H1 (cell line): ENCODE results near the gene NOM1. TPM values are rescaled to one million over a fixed set of nuclear protein-coding genes. Genes with fewer than 3 reads are reported as not detected.

Experiments used
- CTCF ChIA-PET: fragments of 300-600 bp; sonication (Branson Sonifier 250); formaldehyde crosslinking; loops from one replicate; lab custom pipeline; 2021; ENCODE audit not compliant: partially characterized antibody; lab: Charles Lee
- POLR2A ChIA-PET: fragments of 300-600 bp; sonication (Branson Sonifier 250); formaldehyde crosslinking; loops from one replicate; lab custom pipeline; 2021; ENCODE audit warnings: inconsistent platforms; ENCODE audit not compliant: partially characterized antibody; lab: Charles Lee
- DNase-seq, 2 experiments: peaks; one replicate each; pipeline versions ENCODE4 v3.0.0 to v3.0.0-alpha.2; 2010 to 2022; ENCODE audit warnings: low spot score in 2 of 2, low read depth in 1 of 2, mixed read lengths in 1 of 2
- FAIRE-seq: peaks from 2 replicates; lab custom pipeline; 2011; peaks lifted over from hg19 to GRCh38; lab: Jason Lieb, UNC
- H2AFZ ChIP-seq: 2 replicates; pipeline ENCODE4 v1.8.1; 2012; ENCODE audit warnings: low read length, inconsistent platforms
- H2AK5ac ChIP-seq: 2 replicates; pipeline ENCODE4 v1.6.1; 2013; ENCODE audit warnings: low read depth, low read length
- H2BK120ac ChIP-seq: replicated peaks from 2 replicates; pipeline ENCODE3; 2013; ENCODE audit warnings: low read depth, low read length, inconsistent platforms
- H2BK12ac ChIP-seq: 2 replicates; pipeline ENCODE4 v1.6.1; 2013; ENCODE audit warnings: low read depth, low read length
- H2BK15ac ChIP-seq: 2 replicates; pipeline ENCODE4 v1.6.1; 2013; ENCODE audit warnings: low read length
- H2BK20ac ChIP-seq: 2 replicates; pipeline ENCODE4 v1.6.1; 2013; ENCODE audit warnings: low read length
- H2BK5ac ChIP-seq: 2 replicates; pipeline ENCODE4 v1.6.1; 2013; ENCODE audit warnings: low read depth, low read length
- H3K14ac ChIP-seq: 2 replicates; pipeline ENCODE4 v1.6.1; 2013; ENCODE audit warnings: inconsistent platforms; ENCODE audit not compliant: insufficient read length
- H3K18ac ChIP-seq: 2 replicates; pipeline ENCODE4 v1.6.1; 2013; ENCODE audit warnings: low read length; ENCODE audit errors: extremely low read depth
- H3K23ac ChIP-seq: 2 replicates; pipeline ENCODE4 v1.6.1; 2013; ENCODE audit warnings: inconsistent platforms; ENCODE audit not compliant: insufficient read length
- H3K23me2 ChIP-seq: 2 replicates; pipeline ENCODE4 v1.6.1; 2013; ENCODE audit warnings: low read depth, low read length
- H3K27ac ChIP-seq: 2 replicates; pipeline ENCODE4 v1.6.1; 2011; ENCODE audit warnings: low read depth, low read length, inconsistent platforms
- H3K27me3 ChIP-seq, 4 experiments: replicated peaks in 1 of 4; 1 replicate in 1 of 4; 2 replicates in 3 of 4; pipeline versions ENCODE4 v1.6.1 to v1.8.1; 2011 to 2013; ENCODE audit warnings: low read length in 3 of 4, mild to moderate bottlenecking in 3 of 4, inconsistent platforms in 2 of 4, mixed read lengths in 2 of 4, moderate library complexity in 1 of 4; ENCODE audit not compliant: control insufficient read depth in 3 of 4, insufficient read depth in 3 of 4; ENCODE audit errors: extremely low read depth in 1 of 4
- H3K36me3 ChIP-seq, 4 experiments: 2 replicates each; pipeline versions ENCODE4 v1.6.1 to v1.8.1; 2011 to 2013; ENCODE audit warnings: mild to moderate bottlenecking in 4 of 4, low read length in 3 of 4, moderate library complexity in 2 of 4, control low read depth in 1 of 4, inconsistent platforms in 1 of 4; ENCODE audit not compliant: insufficient read depth in 4 of 4, control insufficient read depth in 2 of 4
- H3K4ac ChIP-seq: replicated peaks from 2 replicates; pipeline ENCODE3; 2013; ENCODE audit warnings: low read length, low read depth, mixed read lengths, inconsistent platforms; ENCODE audit not compliant: insufficient read length
- H3K4me1 ChIP-seq, 4 experiments: replicated peaks in 1 of 4; 1 replicate in 1 of 4; 2 replicates in 3 of 4; pipeline versions ENCODE4 v1.6.1 to v1.8.1; 2011 to 2013; ENCODE audit warnings: low read length in 3 of 4, inconsistent platforms in 2 of 4, mixed read lengths in 1 of 4; ENCODE audit not compliant: insufficient read depth in 4 of 4, control insufficient read depth in 3 of 4
- H3K4me2 ChIP-seq, 2 experiments: 2 replicates each; pipeline versions ENCODE4 v1.6.1 to v1.8.1; 2011 to 2013; ENCODE audit warnings: low read depth in 2 of 2, low read length in 2 of 2, control low read depth in 1 of 2, inconsistent platforms in 1 of 2, mild to moderate bottlenecking in 1 of 2; ENCODE audit not compliant: insufficient read depth in 1 of 2
- H3K4me3 ChIP-seq, 4 experiments: fragments of 200-600, 300-600 bp in 1 of 4; sonication (generic), shearing (Covaris generic), sonication (Bioruptor Twin) in 1 of 4; 2 replicates each; pipeline versions ENCODE4 v1.5.1 to v1.8.1; 2011 to 2016; ENCODE audit warnings: low read length in 4 of 4, low read depth in 3 of 4, control low read depth in 2 of 4, inconsistent platforms in 2 of 4, mild to moderate bottlenecking in 2 of 4, mixed read lengths in 1 of 4, moderate library complexity in 1 of 4; ENCODE audit not compliant: insufficient read depth in 2 of 4; ENCODE audit errors: extremely low read depth in 1 of 4
- H3K56ac ChIP-seq: replicated peaks from 2 replicates; pipeline ENCODE3; 2013; ENCODE audit warnings: low read depth, mild to moderate bottlenecking, mixed read lengths, low read length, inconsistent platforms; ENCODE audit not compliant: insufficient read length
- H3K79me1 ChIP-seq: 2 replicates; pipeline ENCODE4 v1.6.1; 2013; ENCODE audit warnings: low read depth, low read length, control low read depth
- H3K79me2 ChIP-seq, 2 experiments: 2 replicates each; pipeline versions ENCODE4 v1.6.1 to v1.8.1; 2012 to 2013; ENCODE audit warnings: low read length in 2 of 2, mild to moderate bottlenecking in 2 of 2, inconsistent platforms in 1 of 2; ENCODE audit not compliant: insufficient read depth in 2 of 2, control insufficient read depth in 1 of 2
- H3K9ac ChIP-seq, 4 experiments: replicated peaks in 1 of 4; 1 replicate in 1 of 4; 2 replicates in 3 of 4; pipeline versions ENCODE4 v1.6.1 to v1.8.1; 2011 to 2013; ENCODE audit warnings: low read depth in 3 of 4, low read length in 3 of 4, control low read depth in 2 of 4, mild to moderate bottlenecking in 2 of 4, moderate library complexity in 2 of 4, inconsistent platforms in 1 of 4; ENCODE audit errors: extremely low read depth in 1 of 4
- H3K9me3 ChIP-seq, 2 experiments: 2 replicates each; pipeline versions ENCODE4 v1.6.1 to v1.8.1; 2012 to 2013; ENCODE audit warnings: mild to moderate bottlenecking in 2 of 2, moderate library complexity in 2 of 2, control low read depth in 1 of 2, inconsistent platforms in 1 of 2, low read depth in 1 of 2, low read length in 1 of 2, mixed read lengths in 1 of 2; ENCODE audit not compliant: insufficient read depth in 2 of 2
- H4K20me1 ChIP-seq, 2 experiments: replicated peaks in 1 of 2; 2 replicates each; pipeline versions ENCODE3 to v1.8.1; 2011 to 2013; ENCODE audit warnings: inconsistent platforms in 2 of 2, low read length in 2 of 2, mild to moderate bottlenecking in 1 of 2; ENCODE audit not compliant: insufficient read depth in 2 of 2, control insufficient read depth in 1 of 2
- H4K5ac ChIP-seq: 2 replicates; pipeline ENCODE4 v1.6.1; 2013; ENCODE audit warnings: low read length, low read depth, mixed read lengths, inconsistent platforms; ENCODE audit not compliant: insufficient read length
- H4K8ac ChIP-seq: 2 replicates; pipeline ENCODE4 v1.8.0; 2013; ENCODE audit warnings: mild to moderate bottlenecking, moderate library complexity, low read length, inconsistent platforms; ENCODE audit not compliant: insufficient read depth; ENCODE audit errors: extremely low read depth
- H4K91ac ChIP-seq: replicated peaks from 2 replicates; pipeline ENCODE3; 2013; ENCODE audit warnings: low read length, mixed read lengths, inconsistent platforms; ENCODE audit not compliant: insufficient read length
- CBX8 ChIP-seq: fragments of 300-800, 300-1000 bp; sonication (generic); IDR thresholded peaks from 2 replicates; pipeline ENCODE4 v1.7.1; 2016; ENCODE audit warnings: low read depth, low read length, borderline replicate concordance
- JUN ChIP-seq: IDR thresholded peaks from 2 replicates; pipeline ENCODE4 v1.6.1; 2011; ENCODE audit warnings: low read depth, mild to moderate bottlenecking, improper control_type of control experiment, low read length
- JUND ChIP-seq: IDR thresholded peaks from 2 replicates; pipeline ENCODE4 v1.6.1; 2011; ENCODE audit warnings: mild to moderate bottlenecking, improper control_type of control experiment, low read length
- MAX ChIP-seq: IDR thresholded peaks from 2 replicates; pipeline ENCODE4 v1.6.1; 2012; ENCODE audit warnings: inconsistent platforms
- RNF2 ChIP-seq: fragments of 200-900, 300-1000 bp; sonication (generic); IDR thresholded peaks from 2 replicates; pipeline ENCODE4 v1.7.1; 2016; ENCODE audit warnings: borderline replicate concordance, low read depth, mild to moderate bottlenecking, antibody characterized with exemption, low read length; ENCODE audit not compliant: poor library complexity, severe bottlenecking; ENCODE audit errors: missing control alignments
- SUZ12 ChIP-seq: fragments of 200-600 bp; sonication (generic); IDR thresholded peaks from 2 replicates; pipeline ENCODE4 v1.6.1; 2012; ENCODE audit warnings: mild to moderate bottlenecking, inconsistent platforms, low read length, moderate library complexity, mixed read lengths
- WGBS, 2 experiments: shearing (Covaris generic) in 1 of 2; methylation state at CpG; one replicate each; pipeline versions ENCODE4 v1.1.6 to v1.1.7; 2013 to 2015; ENCODE audit warnings: low lambda C conversion rate in 2 of 2, mixed read lengths in 2 of 2, inconsistent platforms in 1 of 2, low coverage in 1 of 2, missing lambda C conversion rate in 1 of 2; ENCODE audit not compliant: insufficient replicate concordance in 2 of 2, insufficient coverage in 1 of 2, insufficient read length in 1 of 2; ENCODE audit errors: extremely low coverage in 1 of 2, missing lambda C conversion rate in 1 of 2; 5-methylcytosine and 5-hydroxymethylcytosine counted together
- polyA plus RNA-seq, 7 experiments: library from polyadenylated mRNA; depleted of rRNA in 3 of 7; stranded (reverse) in 5 of 7; unstranded in 2 of 7; fragments of >200 nt in 5 of 7; fragments of 200-250 nt in 2 of 7; gene quantifications; 1 replicate in 5 of 7; 2 replicates in 1 of 7; 4 replicates in 1 of 7; pipeline versions ENCODE4 v1.2.1 to v1.2.3, GENCODE V29; 2011 to 2013; ENCODE audit warnings: missing spikeins in 2 of 7, mixed read lengths in 2 of 7
- total RNA-seq: library from RNA; stranded (reverse); fragmentation: NEBNext Ultra II Directional; extraction: Animal tissue kit (Norgen Biotek cat#: 25700); gene quantifications from 2 replicates; pipeline ENCODE4 v1.2.1, GENCODE V29; 2021

Gene NOM1
- total and polyA plus RNA-seq, 2 of the 8 experiments (the other 6 are each of a cell fraction or from before 2014, with no cell fraction given), result 10.6 to 29.1 TPM

GRCh38 chr7:157017149-157017548 is 67.6 kb downstream of the NOM1 start:
- Histone ChIP-seq H2AK5ac (peak overlapping the region; percentile 93; the same call in 1 of the 2 replicates), H3K56ac (no peak overlapping the region), H3K23ac (no peak overlapping the region), H3K14ac (no peak overlapping the region), H3K4ac (no peak overlapping the region), H4K20me1 (peaks cover 7 to 30% of the 10 kb centered on the region in 2 experiments), H4K91ac (no peak overlapping the region), H2BK15ac (no peak overlapping the region), H3K9me3 (no peaks in the 10 kb centered on the region), H2BK12ac (peak overlapping the region; percentile 63; the same call in 1 of the 2 replicates), H2BK5ac (no peak overlapping the region), H4K8ac (no peak overlapping the region), H3K23me2 (peaks cover 4% of the 10 kb centered on the region; the same call in 1 of the 2 replicates), H3K27ac (no peak overlapping the region), H3K4me1 (peaks cover 14 to 57% (median 32%) of the 10 kb centered on the region in 4 experiments), H3K27me3 (peaks cover 92 to 100% (median 98%) of the 10 kb centered on the region in 4 experiments), H2BK20ac (no peak overlapping the region; the same call in 1 of the 2 replicates), H3K4me3 (peak overlapping the region in 1 of 4 experiments; percentile 44; a peak in 1 of 8 replicates), H2AFZ (no peak overlapping the region), H3K18ac (peak overlapping the region; percentile 38; the same call in 1 of the 2 replicates), H4K5ac (no peak overlapping the region), H3K79me1 (no peaks in the 10 kb centered on the region), H3K36me3 (peaks cover 0 to 5% (median 0%) of the 10 kb centered on the region in 4 experiments; a peak in 1 of 8 replicates), H3K4me2 (peak overlapping the region; percentile 11 to 18; a peak in 2 of 4 replicates), H3K79me2 (no peaks in the 10 kb centered on the region), H3K9ac (no peak overlapping the region), H2BK120ac (no peak overlapping the region)
- POLR2A ChIA-PET, result interaction anchor here (0.6 to 4.0 kb wide), 4 partner anchors 10 to 122 kb away, joined by 3 to 19 read pairs (median 3); partner anchors contain the start of gene UBE3C
- peak in 1 of 2 experiments; percentile 60 for DNase-seq
- no peak for FAIRE-seq
- no peak for TF ChIP-seq SUZ12
- TF ChIP-seq MAX, result no peak
- TF ChIP-seq JUN, result no peak
- TF ChIP-seq RNF2, result peak; percentile 3
- TF ChIP-seq CBX8, result 0 out of 2 replicates have a peak, but pooled peaks have one; percentile 11
- TF ChIP-seq JUND, result no peak
- WGBS, 2 experiments, result 13% methylated on average over 10 of the region's 11 CpGs; no CpG with 5 or more reads in 1 of the 2 experiments
- CTCF ChIA-PET, result interaction anchor here (1.6 to 2.0 kb wide), 2 partner anchors 13 to 256 kb away, joined by 4 to 8 read pairs; no protein-coding TSS in a partner anchor
